Activated T-cell treated with anti-CD3 and anti-CD28 coated beads for 1 hour (primary cell): ENCODE measurements around the gene ANKS1B.
A peak's percentile ranks its signal among the peaks of the same experiment; 100 is the strongest.
"Not testable (repeated sequence)": the region's sequence is repeated elsewhere in the genome, so short reads cannot be mapped to it uniquely, and the experiment has no call there.

Experiments used
- DNase-seq: peaks from one replicate; pipeline ENCODE4 v3.0.0-alpha.2; 2020; ENCODE audit warnings: low read depth

ANKS1B gene

GRCh38 chr12:99055299-99055698, 929.4 kb downstream of the ANKS1B start:
- DNase-seq = no peak

- DNase-seq = no peak
These were observed 930.1 kb downstream of the ANKS1B start for GRCh38 chr12:99054601-99055128.

GRCh38 chr12:99053616-99054362, 930.9 kb downstream of the ANKS1B start:
- DNase-seq = no peak

- no peak for DNase-seq
These were observed 935.0 kb downstream of the ANKS1B start for GRCh38 chr12:99049774-99050173.

GRCh38 chr12:99045158-99045557, 939.6 kb downstream of the ANKS1B start:
- DNase-seq = no peak

- DNase-seq = peak; percentile 6
These were observed 941.3 kb downstream of the ANKS1B start for GRCh38 chr12:99043319-99043914.

GRCh38 chr12:99042226-99042625, 942.5 kb downstream of the ANKS1B start:
- no peak for DNase-seq

- DNase-seq = no peak
These were observed 945.2 kb downstream of the ANKS1B start for GRCh38 chr12:99039367-99040120.

GRCh38 chr12:99036566-99036965, 948.2 kb downstream of the ANKS1B start:
- DNase-seq = no peak

- DNase-seq = no peak
These were observed 948.9 kb downstream of the ANKS1B start for GRCh38 chr12:99035803-99036202.

- not testable (repeated sequence) for DNase-seq
These were observed 950.5 kb downstream of the ANKS1B start for GRCh38 chr12:99034201-99034600.

GRCh38 chr12:99029511-99030271, 955.0 kb downstream of the ANKS1B start:
- no peak for DNase-seq

GRCh38 chr12:99027461-99027860, 957.3 kb downstream of the ANKS1B start:
- no peak for DNase-seq

GRCh38 chr12:99027055-99027393, 957.7 kb downstream of the ANKS1B start:
- no peak for DNase-seq

- no peak for DNase-seq
These were observed 958.2 kb downstream of the ANKS1B start for GRCh38 chr12:99026332-99027054.

GRCh38 chr12:99024870-99025269, 959.9 kb downstream of the ANKS1B start:
- no peak for DNase-seq

GRCh38 chr12:99024191-99024590, 960.5 kb downstream of the ANKS1B start:
- DNase-seq = no peak

- no peak for DNase-seq
These were observed 963.9 kb downstream of the ANKS1B start for GRCh38 chr12:99020871-99021270.

- no peak for DNase-seq
These were observed 964.9 kb downstream of the ANKS1B start for GRCh38 chr12:99019798-99020197.

GRCh38 chr12:99017971-99018370, 966.8 kb downstream of the ANKS1B start:
- no peak for DNase-seq

- DNase-seq = no peak
These were observed 975.0 kb downstream of the ANKS1B start for GRCh38 chr12:99009654-99010296.
